Caco-2 (cell line): ENCODE results near the gene KDM6B. TPM values are rescaled to one million over a fixed set of nuclear protein-coding genes. Genes with fewer than 3 reads are reported as not detected.

ENCODE experiments used
- BruUV-seq: library from RNA; stranded (reverse); fragments of 400-500 nt; replicated peaks from 2 replicates; lab custom pipeline; 2021; lab: Mats Ljungman, UMichigan
- CTCF ChIA-PET: fragments of 300-600 bp; sonication (Branson Sonifier 250); formaldehyde crosslinking; loops from one replicate; lab custom pipeline; 2022; ENCODE audit warnings: antibody characterized with exemption; lab: Charles Lee
- POLR2A ChIA-PET: fragments of 300-600 bp; sonication (Branson Sonifier 250); formaldehyde crosslinking; loops from one replicate; lab custom pipeline; 2022; ENCODE audit warnings: antibody characterized with exemption; lab: Charles Lee
- DNase-seq, 2 experiments: peaks; one replicate each; pipeline versions ENCODE4 v3.0.0 to v3.0.0-alpha.2; 2020 to 2022
- H3K27me3 ChIP-seq: replicated peaks from 2 replicates; pipeline ENCODE4 v1.6.0; 2011; ENCODE audit warnings: low read length; ENCODE audit not compliant: control insufficient read depth, insufficient read depth
- H3K36me3 ChIP-seq: 2 replicates; pipeline ENCODE4 v1.5.1; 2011; ENCODE audit warnings: low read length; ENCODE audit not compliant: control insufficient read depth, insufficient read depth
- H3K4me1 ChIP-seq: fragments of 250-450 bp; sonication (Bioruptor Pico); 2 replicates; pipeline ENCODE4 v1.5.1; 2020; ENCODE audit warnings: mild to moderate bottlenecking
- H3K4me3 ChIP-seq: 2 replicates; pipeline ENCODE4 v1.5.1; 2011; ENCODE audit warnings: low read depth, mild to moderate bottlenecking, control low read depth, low read length
- H3K9me3 ChIP-seq: fragments of 250-450 bp; sonication (Bioruptor Pico); 2 replicates; pipeline ENCODE4 v1.5.1; 2020; ENCODE audit warnings: mild to moderate bottlenecking, moderate library complexity
- H3K27ac Mint-ChIP-seq: one replicate; pipeline ENCODE4 v1.8.0; 2022; ENCODE audit warnings: mixed read lengths; ENCODE audit not compliant: unreplicated experiment
- H3K27me3 Mint-ChIP-seq: one replicate; pipeline ENCODE4 v1.8.0; 2022; ENCODE audit warnings: mixed read lengths; ENCODE audit not compliant: insufficient read depth, unreplicated experiment
- H3K36me3 Mint-ChIP-seq: one replicate; pipeline ENCODE4 v1.8.0; 2022; ENCODE audit warnings: mild to moderate bottlenecking, mixed read lengths; ENCODE audit not compliant: insufficient read depth, unreplicated experiment
- H3K4me1 Mint-ChIP-seq: one replicate; pipeline ENCODE4 v1.8.0; 2022; ENCODE audit warnings: low read depth, mixed read lengths; ENCODE audit not compliant: unreplicated experiment
- H3K4me3 Mint-ChIP-seq: one replicate; pipeline ENCODE4 v1.8.0; 2022; ENCODE audit warnings: mild to moderate bottlenecking, moderate library complexity, mixed read lengths; ENCODE audit not compliant: unreplicated experiment
- H3K9me3 Mint-ChIP-seq: one replicate; pipeline ENCODE4 v1.8.0; 2022; ENCODE audit warnings: mixed read lengths; ENCODE audit not compliant: unreplicated experiment
- CTCF ChIP-seq, 2 experiments: fragments of 200-600 bp in 1 of 2; IDR thresholded peaks; 1 replicate in 1 of 2; 2 replicates in 1 of 2; pipeline versions ENCODE4 v1.5.1 to v1.8.0; 2011 to 2022; ENCODE audit warnings: antibody characterized with exemption in 1 of 2, control low read depth in 1 of 2, inconsistent platforms in 1 of 2, low read depth in 1 of 2, low read length in 1 of 2, mild to moderate bottlenecking in 1 of 2, moderate library complexity in 1 of 2; ENCODE audit not compliant: insufficient read depth in 1 of 2, severe bottlenecking in 1 of 2, unreplicated experiment in 1 of 2
- intact Hi-C: fragments of 100-400 bp; cut with micrococcal nuclease; formaldehyde crosslinking; loops from one replicate; pipeline ENCODE4 v1.10.0; 2022; ENCODE audit not compliant: unreplicated experiment
- total RNA-seq: library from RNA; stranded (reverse); gene quantifications from 2 replicates; pipeline ENCODE4 v1.2.3, GENCODE V29; 2022

Gene KDM6B
- total RNA-seq, 1 experiment from 2014 or later, result 27.9 TPM

GRCh38 chr17:7824021-7824924 is 9.7 kb upstream of the KDM6B start:
- H3K4me1 ChIP-seq, result no peaks in the 10 kb centered on the region
- no peak overlapping the region for H3K4me3 Mint-ChIP-seq
- DNase-seq, result no peak
- H3K9me3 Mint-ChIP-seq, result no peaks in the 10 kb centered on the region
- H3K36me3 ChIP-seq, result no peaks in the 10 kb centered on the region
- H3K4me1 Mint-ChIP-seq, result peaks cover 10% of the 10 kb centered on the region
- H3K9me3 ChIP-seq, result no peaks in the 10 kb centered on the region
- intact Hi-C loops, result loop anchor here (5.0 kb wide), 1 partner anchor 73 kb away; no protein-coding TSS in a partner anchor
- ChIA-PET POLR2A (no interaction called here), CTCF (interaction anchor here (0.8 to 1.2 kb wide), 3 partner anchors 33 to 81 kb away, joined by 3 to 5 read pairs (median 5); partner anchors contain the start of gene NAA38)
- no peaks in the 10 kb centered on the region for H3K27me3 Mint-ChIP-seq
- H3K27me3 ChIP-seq, result no peaks in the 10 kb centered on the region
- BruUV-seq, result no TSS peak
- no peak for TF ChIP-seq CTCF (IDR thresholded peaks at IDR 0.05; ENCODE audit: insufficient read depth in 1 of 2, low read depth in 1 of 2, low read length in 1 of 2, severe bottlenecking in 1 of 2, unreplicated experiment in 1 of 2)
- no peak overlapping the region for H3K27ac Mint-ChIP-seq
- H3K36me3 Mint-ChIP-seq, result no peaks in the 10 kb centered on the region
- H3K4me3 ChIP-seq, result no peak overlapping the region

GRCh38 chr17:7825206-7825990 is 8.6 kb upstream of the KDM6B start:
- intact Hi-C loops, result no loop called here
- POLR2A ChIA-PET, result no interaction called here
- no peak for DNase-seq

More at GRCh38 chr17:7825206-7825990, 8.6 kb upstream of the KDM6B start:
- no peak overlapping the region for H3K27ac Mint-ChIP-seq
- H3K4me3 Mint-ChIP-seq, result no peak overlapping the region
- no peak for TF ChIP-seq CTCF (IDR thresholded peaks at IDR 0.05; ENCODE audit: insufficient read depth in 1 of 2, low read depth in 1 of 2, low read length in 1 of 2, severe bottlenecking in 1 of 2, unreplicated experiment in 1 of 2)
- H3K9me3 Mint-ChIP-seq, result no peaks in the 10 kb centered on the region
- H3K4me1 Mint-ChIP-seq, result peaks cover 10% of the 10 kb centered on the region
- H3K4me1 ChIP-seq, result no peaks in the 10 kb centered on the region
- H3K27me3 Mint-ChIP-seq, result no peaks in the 10 kb centered on the region
- no peaks in the 10 kb centered on the region for H3K9me3 ChIP-seq
- CTCF ChIA-PET, result interaction anchor here (0.8 to 1.2 kb wide), 4 partner anchors 9 to 82 kb away, joined by 3 to 8 read pairs (median 5); partner anchors contain the start of gene NAA38
- H3K36me3 Mint-ChIP-seq, result no peaks in the 10 kb centered on the region
- no TSS peak for BruUV-seq
- no peaks in the 10 kb centered on the region for H3K27me3 ChIP-seq
- H3K4me3 ChIP-seq, result no peak overlapping the region
- H3K36me3 ChIP-seq, result no peaks in the 10 kb centered on the region
